WTC11 (cell line): ENCODE data around the gene PLAC8. TPM values are rescaled to one million over a fixed set of nuclear protein-coding genes. Genes with fewer than 3 reads are reported as not detected.

ENCODE experiments used
- ATAC-seq: fragments of 200-7000 bp; cut with Tn5 transposase; 2 replicates; pipeline ENCODE4 v1.10.0; 2021; ENCODE audit warnings: mild to moderate bottlenecking, moderate library complexity
- CTCF ChIA-PET: fragments of 300-600 bp; sonication (Branson Sonifier 250); formaldehyde crosslinking; loops from one replicate; lab custom pipeline; 2021; ENCODE audit warnings: antibody characterized with exemption; lab: Charles Lee
- POLR2A ChIA-PET: fragments of 350-600 bp; sonication (Branson Sonifier 250); formaldehyde crosslinking; loops from one replicate; lab custom pipeline; 2021; ENCODE audit warnings: antibody characterized with exemption; lab: Charles Lee
- DNase-seq: peaks from one replicate; pipeline ENCODE4 v3.0.0; 2021; ENCODE audit warnings: low spot score
- H3K27ac Mint-ChIP-seq: 2 replicates; pipeline ENCODE4 v1.8.0; 2021; ENCODE audit warnings: mixed read lengths
- H3K27me3 Mint-ChIP-seq: 2 replicates; pipeline ENCODE4 v1.8.0; 2021; ENCODE audit warnings: low read depth, mild to moderate bottlenecking, moderate library complexity, mixed read lengths
- H3K36me3 Mint-ChIP-seq: 2 replicates; pipeline ENCODE4 v1.8.0; 2021; ENCODE audit warnings: mixed read lengths
- H3K4me1 Mint-ChIP-seq: 2 replicates; pipeline ENCODE4 v1.8.0; 2022; ENCODE audit warnings: mixed read lengths
- H3K4me3 Mint-ChIP-seq: 2 replicates; pipeline ENCODE4 v1.8.0; 2021; ENCODE audit warnings: mild to moderate bottlenecking, moderate library complexity, mixed read lengths
- H3K9me3 Mint-ChIP-seq: 2 replicates; pipeline ENCODE4 v1.8.0; 2021; ENCODE audit warnings: mixed read lengths
- CBFB ChIP-seq: sonication (generic); formaldehyde crosslinking; IDR thresholded peaks from 2 replicates; pipeline ENCODE4 v1.8.1; 2022; ENCODE audit warnings: mild to moderate bottlenecking, low read depth, missing genetic modification reagents
- E2F4 ChIP-seq: sonication (generic); formaldehyde crosslinking; IDR thresholded peaks from 2 replicates; pipeline ENCODE4 v1.8.1; 2022; ENCODE audit warnings: low read depth, mild to moderate bottlenecking, moderate library complexity, missing genetic modification reagents, borderline replicate concordance
- ESRRA ChIP-seq: sonication (generic); formaldehyde crosslinking; IDR thresholded peaks from 2 replicates; pipeline ENCODE4 v1.8.1; 2022; ENCODE audit warnings: mild to moderate bottlenecking, missing genetic modification reagents, borderline replicate concordance
- FOXK1 ChIP-seq: sonication (generic); formaldehyde crosslinking; IDR thresholded peaks from 2 replicates; pipeline ENCODE4 v1.8.0; 2022; ENCODE audit warnings: mild to moderate bottlenecking, moderate library complexity, missing genetic modification reagents
- GRHL2 ChIP-seq: fragments of 250-450 bp; sonication (Bioruptor Pico); IDR thresholded peaks from 2 replicates; pipeline ENCODE4 v1.8.0; 2022; ENCODE audit warnings: mild to moderate bottlenecking, moderate library complexity; ENCODE audit not compliant: insufficient replicate concordance, severe bottlenecking
- JAZF1 ChIP-seq: fragments of 250-450 bp; sonication (Bioruptor Pico); IDR thresholded peaks from 2 replicates; pipeline ENCODE4 v1.9.0; 2021; ENCODE audit warnings: moderate library complexity, mild to moderate bottlenecking, inconsistent platforms
- JUN ChIP-seq: sonication (generic); formaldehyde crosslinking; IDR thresholded peaks from 2 replicates; pipeline ENCODE4 v1.8.0; 2023; ENCODE audit warnings: mild to moderate bottlenecking, missing genetic modification reagents
- NR1H2 ChIP-seq: sonication (generic); formaldehyde crosslinking; IDR thresholded peaks from 2 replicates; pipeline ENCODE4 v1.9.0; 2021; ENCODE audit warnings: mild to moderate bottlenecking, moderate library complexity, missing genetic modification reagents
- PRDM15 ChIP-seq: sonication (generic); formaldehyde crosslinking; IDR thresholded peaks from 2 replicates; pipeline ENCODE4 v1.8.0; 2022; ENCODE audit warnings: missing genetic modification reagents
- STAT6 ChIP-seq: sonication (generic); formaldehyde crosslinking; conservative IDR thresholded peaks from 2 replicates; pipeline ENCODE4 v1.8.1; 2023; ENCODE audit warnings: mild to moderate bottlenecking, low read depth, missing genetic modification reagents, moderate library complexity
- TEAD1 ChIP-seq: sonication (generic); formaldehyde crosslinking; IDR thresholded peaks from 2 replicates; pipeline ENCODE4 v1.8.0; 2022; ENCODE audit warnings: mild to moderate bottlenecking, missing genetic modification reagents
- ZBTB21 ChIP-seq: sonication (generic); formaldehyde crosslinking; IDR thresholded peaks from 2 replicates; pipeline ENCODE4 v1.8.1; 2023; ENCODE audit warnings: mild to moderate bottlenecking, missing genetic modification reagents, borderline replicate concordance
- ZBTB43 ChIP-seq: sonication (generic); formaldehyde crosslinking; IDR thresholded peaks from 2 replicates; pipeline ENCODE4 v1.8.1; 2023; ENCODE audit warnings: mild to moderate bottlenecking, missing genetic modification reagents
- ZNF121 ChIP-seq: sonication (generic); formaldehyde crosslinking; IDR thresholded peaks from 2 replicates; pipeline ENCODE4 v1.8.0; 2023; ENCODE audit warnings: missing genetic modification reagents
- ZNF423 ChIP-seq: fragments of 250-450 bp; sonication (Bioruptor Pico); IDR thresholded peaks from 2 replicates; pipeline ENCODE4 v2.1.2; 2022; ENCODE audit warnings: mild to moderate bottlenecking, moderate library complexity
- ZSCAN18 ChIP-seq: fragments of 250-450 bp; sonication (Bioruptor Pico); IDR thresholded peaks from 2 replicates; pipeline ENCODE4 v2.1.2; 2022; ENCODE audit warnings: mild to moderate bottlenecking, moderate library complexity
- total RNA-seq: library from RNA; stranded (reverse); gene quantifications from 3 replicates; pipeline ENCODE4 v1.2.3, GENCODE V29; 2021
- TF ChIP-seq, protein P1 (sequence below): sonication (generic); formaldehyde crosslinking; IDR thresholded peaks from 2 replicates; pipeline ENCODE4 v1.8.0; 2022; ENCODE audit warnings: mild to moderate bottlenecking, missing genetic modification reagents
- TF ChIP-seq, protein P2 (sequence below): sonication (generic); formaldehyde crosslinking; IDR thresholded peaks from 2 replicates; pipeline ENCODE4 v1.8.1; 2023; ENCODE audit warnings: mild to moderate bottlenecking, missing genetic modification reagents, moderate library complexity

Gene PLAC8
- total RNA-seq, 1 experiment from 2014 or later, result 1.6 TPM

- no peak for TF ChIP-seq PRDM15 (CRISPR knock-in tag)
- no peak for TF ChIP-seq CBFB
- TF ChIP-seq, protein P1, sequence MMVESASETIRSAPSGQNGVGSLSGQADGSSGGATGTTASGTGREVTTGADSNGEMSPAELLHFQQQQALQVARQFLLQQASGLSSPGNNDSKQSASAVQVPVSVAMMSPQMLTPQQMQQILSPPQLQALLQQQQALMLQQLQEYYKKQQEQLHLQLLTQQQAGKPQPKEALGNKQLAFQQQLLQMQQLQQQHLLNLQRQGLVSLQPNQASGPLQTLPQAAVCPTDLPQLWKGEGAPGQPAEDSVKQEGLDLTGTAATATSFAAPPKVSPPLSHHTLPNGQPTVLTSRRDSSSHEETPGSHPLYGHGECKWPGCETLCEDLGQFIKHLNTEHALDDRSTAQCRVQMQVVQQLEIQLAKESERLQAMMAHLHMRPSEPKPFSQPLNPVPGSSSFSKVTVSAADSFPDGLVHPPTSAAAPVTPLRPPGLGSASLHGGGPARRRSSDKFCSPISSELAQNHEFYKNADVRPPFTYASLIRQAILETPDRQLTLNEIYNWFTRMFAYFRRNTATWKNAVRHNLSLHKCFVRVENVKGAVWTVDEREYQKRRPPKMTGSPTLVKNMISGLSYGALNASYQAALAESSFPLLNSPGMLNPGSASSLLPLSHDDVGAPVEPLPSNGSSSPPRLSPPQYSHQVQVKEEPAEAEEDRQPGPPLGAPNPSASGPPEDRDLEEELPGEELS (CRISPR knock-in tag), result no peak
- no peak for TF ChIP-seq ZNF121 (CRISPR knock-in tag)
- TF ChIP-seq TEAD1 (CRISPR knock-in tag), result no peak
- TF ChIP-seq, all 79 proteins: peak for 0
Observed at GRCh38 chr4:83151651-83152050, 37.1 kb upstream of the PLAC8 start (continued).

GRCh38 chr4:83150653-83151330 lies 36.3 kb upstream of the PLAC8 start:
- TF ChIP-seq ZBTB21 (CRISPR knock-in tag) (no peak), ZSCAN18 (CRISPR knock-in tag) (no peak), ZBTB43 (no peak), NR1H2 (no peak), JUN (CRISPR knock-in tag) (no peak), JAZF1 (CRISPR knock-in tag) (no peak), FOXK1 (CRISPR knock-in tag) (no peak), STAT6 (CRISPR knock-in tag) (no peak), ESRRA (CRISPR knock-in tag) (no peak), GRHL2 (CRISPR knock-in tag) (no peak), ZNF423 (CRISPR knock-in tag) (no peak), E2F4 (CRISPR knock-in tag) (no peak), CBFB (no peak)
- TF ChIP-seq, protein P2, sequence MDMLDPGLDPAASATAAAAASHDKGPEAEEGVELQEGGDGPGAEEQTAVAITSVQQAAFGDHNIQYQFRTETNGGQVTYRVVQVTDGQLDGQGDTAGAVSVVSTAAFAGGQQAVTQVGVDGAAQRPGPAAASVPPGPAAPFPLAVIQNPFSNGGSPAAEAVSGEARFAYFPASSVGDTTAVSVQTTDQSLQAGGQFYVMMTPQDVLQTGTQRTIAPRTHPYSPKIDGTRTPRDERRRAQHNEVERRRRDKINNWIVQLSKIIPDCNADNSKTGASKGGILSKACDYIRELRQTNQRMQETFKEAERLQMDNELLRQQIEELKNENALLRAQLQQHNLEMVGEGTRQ (CRISPR knock-in tag), result no peak
- Mint-ChIP-seq H3K4me1 (peaks cover 12% of the 10 kb centered on the region), H3K4me3 (no peak overlapping the region), H3K27ac (no peak overlapping the region), H3K36me3 (no peaks in the 10 kb centered on the region), H3K9me3 (peaks cover 3% of the 10 kb centered on the region), H3K27me3 (no peaks in the 10 kb centered on the region)
- ATAC-seq, result no peak
- POLR2A ChIA-PET, result no interaction called here
- CTCF ChIA-PET, result interaction anchor here (0.6 to 0.8 kb wide), 3 partner anchors 25 to 557 kb away, joined by 3 to 7 read pairs (median 3); no protein-coding TSS in a partner anchor
- DNase-seq, result no peak
